CD4-positive, alpha-beta T cell treated with Interleukin-2 at 100 ng/mL for 4 hours (primary cell): ENCODE results near the gene ECE1.

Source experiments
- DNase-seq: peaks from one replicate; pipeline ENCODE4 v3.0.0-alpha.2; 2020; ENCODE audit warnings: low spot score

ECE1 gene

DNA sequence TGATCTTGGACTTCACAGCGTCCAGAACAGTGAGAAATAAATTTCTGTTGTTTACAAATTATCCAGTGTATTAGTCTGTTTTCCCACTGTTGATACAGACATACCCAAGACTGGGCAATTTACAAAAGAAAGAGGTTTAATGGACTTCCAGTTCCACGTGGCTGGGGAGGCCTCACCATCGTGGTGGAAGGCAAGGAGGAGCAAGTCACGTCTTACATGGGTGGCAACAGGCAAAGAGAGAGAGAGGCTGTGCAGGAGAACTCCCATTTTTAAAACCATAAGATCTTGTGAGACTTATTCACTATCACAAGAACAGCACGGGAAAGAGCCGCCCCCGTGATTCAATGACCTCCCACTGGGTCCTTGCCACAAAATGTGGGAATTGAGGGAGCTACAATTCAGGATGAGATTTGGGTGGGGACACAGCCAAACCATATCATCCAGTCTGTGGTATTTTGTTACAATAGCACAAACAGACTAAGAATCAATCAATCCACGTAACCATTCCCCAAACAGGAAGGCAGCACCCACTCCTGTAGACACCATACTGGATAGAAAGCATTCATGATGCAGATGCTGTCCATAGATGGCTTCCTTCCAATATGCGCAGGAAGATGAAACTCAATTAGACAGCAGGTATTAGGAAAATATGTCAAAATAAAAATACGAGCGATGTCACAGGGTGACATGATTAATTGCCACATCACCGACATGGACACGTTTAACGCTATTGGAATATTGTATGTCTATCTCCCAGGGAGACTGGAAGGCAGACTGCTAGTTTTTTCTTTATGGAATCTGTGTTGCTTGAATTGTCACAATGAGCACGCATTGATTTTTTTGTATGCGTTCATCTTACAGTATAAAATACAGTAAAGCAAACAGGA is 22.8 kb downstream of the ECE1 start:
- DNase-seq: no peak

DNA sequence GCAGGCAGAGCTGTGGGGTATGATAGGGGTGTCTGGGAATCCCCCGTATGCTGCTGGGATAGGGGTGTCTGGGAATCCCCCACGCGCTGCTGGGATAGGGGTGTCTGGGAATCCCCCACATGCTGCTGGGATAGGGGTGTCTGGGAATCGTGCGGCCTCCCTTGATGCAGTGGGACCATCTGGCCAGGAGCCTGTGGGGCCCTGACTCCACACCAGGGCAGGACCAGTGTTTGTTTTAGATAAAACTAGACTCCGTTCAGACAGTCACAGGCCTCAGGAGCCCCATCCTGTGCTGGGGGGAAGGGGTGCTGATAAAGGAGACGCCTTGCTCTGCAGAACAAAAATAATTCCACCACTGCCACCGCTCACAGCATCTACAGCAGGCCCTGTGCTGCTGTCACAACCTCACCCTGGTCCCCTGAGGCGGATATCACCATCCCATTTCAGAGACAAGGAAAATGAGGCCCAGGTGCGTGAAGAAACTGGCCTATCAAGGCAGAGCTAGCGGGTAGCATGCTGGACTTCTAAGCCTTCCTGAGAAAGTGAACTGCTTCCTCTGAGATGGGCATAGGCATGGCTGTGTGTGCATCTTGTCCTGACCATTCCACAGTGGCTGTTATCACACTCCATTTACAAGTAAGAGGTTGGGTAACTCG is 24.0 kb downstream of the ECE1 start:
- no peak for DNase-seq

DNA sequence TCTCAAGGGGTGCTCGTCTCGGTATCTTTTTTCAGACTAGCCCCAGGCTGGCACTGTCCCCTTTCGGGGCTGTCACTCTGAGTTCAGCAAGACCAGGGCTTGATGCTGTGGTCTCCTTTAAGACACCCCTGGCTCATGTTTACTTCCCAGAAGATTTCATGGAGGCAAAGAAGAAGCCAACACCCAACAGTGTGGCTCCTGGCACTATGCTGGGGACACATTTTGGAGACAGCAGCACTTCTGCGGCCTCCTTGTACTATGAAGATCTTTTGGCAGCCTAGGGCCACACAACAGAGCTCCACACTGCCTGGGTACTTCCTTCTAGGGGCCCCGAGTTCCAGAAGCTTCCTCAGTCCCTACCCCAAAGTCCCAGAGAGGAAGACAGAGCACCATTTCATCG is 24.6 kb downstream of the ECE1 start:
- no peak for DNase-seq

- DNase-seq: no peak
Measured at GRCh38 chr1:21264898-21265297, 25.4 kb downstream of the ECE1 start.

DNA sequence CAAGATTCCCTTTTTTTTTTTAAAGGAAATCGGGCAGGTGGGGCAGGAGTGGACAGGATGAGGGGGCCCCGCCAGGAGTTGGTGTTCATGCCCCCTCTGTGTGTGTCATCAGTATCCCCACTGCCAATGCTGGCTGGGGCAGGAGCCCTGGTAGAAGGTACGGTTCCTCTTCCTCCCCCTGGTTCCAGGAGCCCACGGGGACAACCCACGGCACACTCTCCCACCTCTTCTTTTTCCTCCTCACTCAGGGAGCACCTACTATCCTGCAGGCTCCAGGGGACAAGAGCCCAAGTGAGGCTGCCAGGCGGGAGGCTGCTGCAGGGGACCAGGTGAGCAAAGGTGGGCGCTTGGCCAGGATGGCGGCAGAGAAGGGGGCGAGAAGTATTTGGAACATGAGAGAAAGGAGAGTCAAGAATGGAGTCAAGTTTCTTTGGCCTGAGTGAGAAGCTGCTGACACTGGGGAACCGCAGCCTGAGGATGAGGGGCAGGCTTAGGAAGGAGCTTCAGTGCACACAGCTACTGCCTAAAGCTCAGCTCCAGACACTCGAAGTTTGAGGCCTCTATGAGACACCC is 26.5 kb downstream of the ECE1 start:
- DNase-seq: no peak

DNA sequence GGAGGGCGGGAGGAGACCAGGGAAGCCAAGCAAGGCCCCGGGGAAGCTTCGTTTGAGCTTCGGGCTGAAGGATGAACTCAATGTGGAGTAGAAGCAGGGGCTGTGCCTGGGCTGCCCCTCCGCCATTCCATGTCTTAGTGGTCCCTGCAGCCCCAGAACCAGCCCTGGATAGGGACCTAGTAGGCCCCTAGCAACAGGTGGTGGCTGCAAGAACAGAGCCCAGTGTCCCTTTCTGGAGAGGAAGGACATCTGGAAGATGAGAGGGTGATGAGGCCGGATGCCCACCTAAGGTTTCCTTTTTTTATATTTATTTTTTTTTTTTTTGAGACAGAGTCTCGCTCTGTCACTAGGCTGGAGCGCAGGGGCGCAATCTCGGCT is 27.2 kb downstream of the ECE1 start:
- DNase-seq: no peak

DNA sequence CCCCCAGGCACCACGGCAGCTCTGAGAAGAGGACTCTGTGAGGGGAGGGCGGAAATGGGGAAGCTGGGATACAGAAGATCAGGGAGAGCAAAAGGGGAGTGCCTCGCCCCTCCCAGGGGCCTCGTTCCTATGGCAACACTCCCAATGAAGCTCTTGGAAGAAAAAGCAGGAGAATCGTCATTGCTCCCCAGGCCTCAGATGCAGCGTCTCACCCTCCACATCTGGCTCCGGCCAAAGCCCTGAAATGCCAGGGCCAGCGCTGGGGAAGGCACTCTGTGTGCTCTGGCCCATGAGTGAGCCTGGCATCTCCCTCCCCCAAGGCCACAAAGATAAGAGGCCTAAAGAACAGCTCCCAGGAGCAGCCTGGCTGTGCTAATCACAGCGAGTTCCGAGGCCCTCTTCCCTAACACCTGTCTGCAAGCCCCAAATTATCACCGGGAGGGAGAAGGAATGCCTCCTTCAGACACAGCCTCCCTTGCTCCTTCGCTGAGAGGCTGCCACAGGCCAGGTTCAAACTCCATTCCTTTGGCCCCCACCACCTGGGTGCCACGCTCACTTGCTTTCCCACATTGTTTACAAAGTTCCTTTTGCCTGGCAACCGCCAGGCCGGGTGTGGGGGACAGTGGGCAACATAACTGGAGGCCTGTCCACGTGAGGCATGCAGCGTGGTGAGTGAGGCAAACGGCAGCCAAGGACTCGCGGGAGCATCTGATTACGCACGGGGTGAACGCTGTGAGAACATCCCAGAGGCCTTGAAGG is 27.8 kb downstream of the ECE1 start:
- no peak for DNase-seq

- no peak for DNase-seq
Measured at GRCh38 chr1:21261551-21262292, 28.5 kb downstream of the ECE1 start.

GRCh38 chr1:21260405-21261125 is 29.7 kb downstream of the ECE1 start:
- no peak for DNase-seq

DNA sequence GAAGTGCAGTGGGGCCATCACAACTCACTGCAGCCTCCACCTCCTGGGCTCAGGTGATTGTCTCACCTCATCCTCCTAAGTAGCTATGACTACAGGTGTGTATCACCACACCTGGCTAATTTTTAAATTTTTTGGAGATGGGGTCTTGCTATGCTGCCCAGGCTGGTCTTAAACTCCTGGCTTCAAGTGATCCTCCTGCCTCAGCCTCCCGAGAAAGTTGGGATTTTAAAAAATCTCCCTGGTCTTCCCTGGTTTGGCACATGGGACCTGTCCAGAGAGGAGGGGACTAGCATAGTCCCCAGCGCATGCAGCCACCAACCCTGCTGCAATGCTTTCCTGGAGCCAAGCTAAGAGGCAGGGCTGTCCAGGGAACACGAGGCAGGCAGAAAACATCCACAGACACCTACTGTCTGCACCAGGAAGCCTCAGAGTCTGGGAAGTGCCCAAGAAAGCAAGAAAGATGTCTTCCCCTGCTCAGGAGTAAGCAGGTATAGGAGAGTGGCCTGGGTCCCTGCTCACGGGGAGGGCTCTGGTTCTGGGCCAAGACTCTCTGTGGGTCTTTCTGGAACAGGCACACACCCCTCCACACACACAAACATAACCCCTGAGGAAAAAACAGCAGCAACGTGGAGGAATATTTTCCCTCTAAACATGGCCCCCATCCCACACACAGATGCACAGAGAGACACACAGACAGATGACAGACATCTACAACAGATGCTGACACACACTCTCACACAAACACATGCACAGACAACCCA is 30.8 kb downstream of the ECE1 start:
- DNase-seq: no peak

- peak; percentile 16 for DNase-seq
Measured at GRCh38 chr1:21258331-21259134, 31.7 kb downstream of the ECE1 start.

DNA sequence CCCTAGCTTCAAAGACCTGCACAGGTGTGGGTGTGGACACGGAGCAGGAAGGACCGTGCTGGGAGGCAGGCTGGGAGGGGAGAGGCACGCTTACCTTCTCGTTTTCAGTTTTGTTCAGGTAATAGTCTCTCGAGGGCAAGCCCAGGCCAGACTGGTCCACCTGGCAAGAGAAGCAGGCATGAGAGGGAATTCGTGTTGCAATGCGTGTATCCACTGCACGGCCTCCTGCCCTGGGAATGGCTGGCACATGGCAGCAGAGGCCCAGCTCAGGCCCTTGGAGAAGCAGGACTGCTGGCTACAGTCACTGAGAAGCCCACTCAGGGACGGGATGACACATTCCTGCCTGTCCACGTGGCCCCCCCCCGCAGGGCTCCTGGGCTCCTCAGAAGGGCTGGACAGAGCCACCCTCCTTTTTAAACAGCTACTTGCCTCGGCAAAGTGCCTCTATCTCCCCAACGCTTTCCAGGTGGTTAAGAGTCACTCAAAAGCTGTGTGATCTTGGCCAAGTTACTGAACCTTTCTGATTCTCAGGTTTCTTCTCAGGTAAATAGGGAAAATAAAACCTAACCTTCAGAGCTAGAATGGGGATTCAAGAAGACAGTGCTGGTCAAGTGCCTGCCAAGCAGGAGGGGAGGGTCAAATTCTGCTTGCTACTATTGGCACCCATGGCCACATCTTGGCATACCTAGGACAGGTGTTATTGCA is 32.7 kb downstream of the ECE1 start:
- DNase-seq: no peak

DNA sequence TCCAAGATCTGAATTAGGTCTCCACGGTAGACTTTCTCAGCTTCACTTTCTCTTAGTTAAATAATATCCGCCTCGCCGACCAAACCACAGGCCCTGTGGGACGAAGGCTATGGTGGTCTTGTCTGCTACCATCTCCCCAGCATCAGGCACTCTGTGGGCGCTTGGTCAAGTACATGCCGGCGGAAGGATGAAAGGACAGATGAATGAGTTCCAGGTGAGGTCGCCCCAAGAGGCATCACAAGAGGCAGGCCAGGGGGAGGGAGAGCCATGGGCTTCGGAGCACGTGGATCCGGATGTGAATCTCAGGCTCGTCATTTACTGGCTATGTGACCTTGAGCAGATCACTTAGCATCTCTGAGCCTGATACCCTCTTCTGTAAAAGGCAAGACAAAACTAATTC is 33.5 kb downstream of the ECE1 start:
- no peak for DNase-seq

DNA sequence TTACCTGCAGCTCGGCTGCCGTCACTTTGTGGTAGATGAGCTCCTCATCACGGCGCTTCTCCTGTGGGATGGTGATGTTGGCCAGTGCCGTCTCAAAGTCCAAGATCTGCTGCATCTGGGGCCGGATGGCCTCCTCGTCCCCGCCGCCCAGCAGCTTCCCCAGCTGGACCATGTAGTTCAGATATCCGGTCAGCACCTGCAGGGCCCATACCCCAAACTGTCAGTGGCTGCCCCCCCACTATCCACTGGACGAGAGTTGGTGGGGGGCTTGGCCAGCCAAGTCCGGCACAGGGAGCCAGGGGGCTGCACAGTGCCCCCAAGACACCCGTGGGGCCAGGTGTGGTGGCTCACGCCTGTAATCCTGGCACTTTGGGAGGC is 34.3 kb downstream of the ECE1 start:
- DNase-seq: no peak

DNA sequence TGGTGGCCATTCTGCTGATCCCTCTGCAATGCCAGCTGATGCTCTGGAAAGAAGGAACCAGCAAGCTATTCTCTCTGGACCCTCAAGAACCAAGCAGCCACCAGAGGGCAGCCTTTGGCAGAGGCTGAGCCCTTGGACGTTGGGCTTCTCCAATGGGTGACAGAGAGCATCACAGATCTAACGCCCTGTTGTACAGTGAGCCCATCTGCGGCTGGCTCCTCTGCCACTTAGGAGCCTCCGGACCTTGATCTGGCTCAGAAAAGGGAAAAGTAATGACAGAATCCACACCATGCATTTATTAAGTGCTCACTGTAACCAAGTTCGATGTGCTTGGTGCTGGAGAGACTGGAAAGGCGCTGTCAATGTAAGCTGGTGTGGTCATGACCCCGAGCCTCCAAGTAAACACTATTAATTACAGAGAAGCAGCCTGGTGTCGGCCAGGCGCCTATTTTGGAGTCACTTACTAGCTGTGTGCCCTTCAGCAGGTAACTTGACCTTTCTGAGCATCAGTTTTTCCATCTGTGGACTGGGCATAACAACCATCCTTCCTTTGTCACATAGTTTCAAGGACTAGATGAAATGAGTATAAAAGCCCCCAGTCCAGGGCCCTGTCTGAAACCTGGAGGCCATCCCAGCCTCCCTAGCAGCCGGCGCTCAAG is 34.9 kb downstream of the ECE1 start:
- peak; percentile 85 for DNase-seq

DNA sequence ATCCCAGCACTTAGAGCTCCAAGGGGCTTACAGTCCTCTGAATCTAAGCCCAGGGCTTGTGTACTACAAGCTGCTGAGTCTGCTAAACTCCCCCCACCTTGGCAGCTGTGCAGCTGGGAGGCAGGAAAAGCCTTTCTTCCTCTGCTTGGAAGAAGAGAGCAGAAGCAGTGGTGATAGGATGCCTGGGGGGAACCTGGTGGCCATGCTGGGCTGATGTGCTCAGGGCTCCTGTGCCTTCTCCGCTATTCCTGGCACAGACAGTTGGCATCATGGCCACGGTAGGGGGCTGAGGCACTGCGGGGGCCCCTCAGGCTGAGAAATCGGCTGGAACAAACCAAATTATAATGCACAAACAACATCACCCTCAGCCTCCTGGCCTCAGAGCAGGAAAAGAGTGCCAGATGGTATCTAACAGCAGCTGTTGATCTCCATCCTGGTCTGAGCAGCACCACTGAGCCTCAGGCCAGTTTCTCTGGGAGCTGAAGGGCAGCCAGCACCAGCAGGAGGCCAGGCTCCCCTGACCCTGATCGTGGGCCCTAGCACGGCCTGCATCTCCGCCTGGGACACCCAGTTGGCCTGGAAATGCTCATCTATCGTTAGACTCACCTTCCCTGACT is 35.8 kb downstream of the ECE1 start:
- DNase-seq: no peak

GRCh38 chr1:21251773-21252471 is 38.3 kb downstream of the ECE1 start:
- no peak for DNase-seq
